Coronary artery (tissue), 2 donors: Measurements from ENCODE around the gene CNNM2.
A peak's percentile ranks its signal among the peaks of the same experiment; 100 is the strongest.

Experiments
- DNase-seq: peaks from one replicate; pipeline ENCODE4 v3.0.0-alpha.2; 2017; ENCODE audit warnings: low spot score
- H3K27ac ChIP-seq, 2 donors: fragments of 200-600 bp; sonication (generic); one replicate each; pipeline ENCODE4 v1.5.1; 2016 to 2019
- H3K4me3 ChIP-seq: fragments of 200-600 bp; sonication (generic); 2 replicates; pipeline ENCODE4 v1.5.1; 2016; ENCODE audit warnings: mild to moderate bottlenecking, moderate library complexity
- TF ChIP-seq, protein P1 (sequence below): fragments of 200-600 bp; sonication (generic); IDR thresholded peaks from one replicate; pipeline ENCODE4 v1.5.1; 2019; ENCODE audit warnings: antibody characterized with exemption

The CNNM2 gene

GRCh38 chr10:103100620-103101019 is 182.5 kb downstream of the CNNM2 start:
- DNase-seq = no peak
- Histone ChIP-seq H3K4me3 (no peak overlapping the region), H3K27ac (peak overlapping the region in 1 of 2 donors; percentile 34)
- TF ChIP-seq, protein P1, sequence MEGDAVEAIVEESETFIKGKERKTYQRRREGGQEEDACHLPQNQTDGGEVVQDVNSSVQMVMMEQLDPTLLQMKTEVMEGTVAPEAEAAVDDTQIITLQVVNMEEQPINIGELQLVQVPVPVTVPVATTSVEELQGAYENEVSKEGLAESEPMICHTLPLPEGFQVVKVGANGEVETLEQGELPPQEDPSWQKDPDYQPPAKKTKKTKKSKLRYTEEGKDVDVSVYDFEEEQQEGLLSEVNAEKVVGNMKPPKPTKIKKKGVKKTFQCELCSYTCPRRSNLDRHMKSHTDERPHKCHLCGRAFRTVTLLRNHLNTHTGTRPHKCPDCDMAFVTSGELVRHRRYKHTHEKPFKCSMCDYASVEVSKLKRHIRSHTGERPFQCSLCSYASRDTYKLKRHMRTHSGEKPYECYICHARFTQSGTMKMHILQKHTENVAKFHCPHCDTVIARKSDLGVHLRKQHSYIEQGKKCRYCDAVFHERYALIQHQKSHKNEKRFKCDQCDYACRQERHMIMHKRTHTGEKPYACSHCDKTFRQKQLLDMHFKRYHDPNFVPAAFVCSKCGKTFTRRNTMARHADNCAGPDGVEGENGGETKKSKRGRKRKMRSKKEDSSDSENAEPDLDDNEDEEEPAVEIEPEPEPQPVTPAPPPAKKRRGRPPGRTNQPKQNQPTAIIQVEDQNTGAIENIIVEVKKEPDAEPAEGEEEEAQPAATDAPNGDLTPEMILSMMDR = no peak

GRCh38 chr10:103102195-103102594 is 184.1 kb downstream of the CNNM2 start:
- TF ChIP-seq, protein P1 = no peak
- DNase-seq = no peak
- peak overlapping the region in 1 of 2 donors; percentile 26 for H3K27ac ChIP-seq
- H3K4me3 ChIP-seq = no peak overlapping the region

DNA sequence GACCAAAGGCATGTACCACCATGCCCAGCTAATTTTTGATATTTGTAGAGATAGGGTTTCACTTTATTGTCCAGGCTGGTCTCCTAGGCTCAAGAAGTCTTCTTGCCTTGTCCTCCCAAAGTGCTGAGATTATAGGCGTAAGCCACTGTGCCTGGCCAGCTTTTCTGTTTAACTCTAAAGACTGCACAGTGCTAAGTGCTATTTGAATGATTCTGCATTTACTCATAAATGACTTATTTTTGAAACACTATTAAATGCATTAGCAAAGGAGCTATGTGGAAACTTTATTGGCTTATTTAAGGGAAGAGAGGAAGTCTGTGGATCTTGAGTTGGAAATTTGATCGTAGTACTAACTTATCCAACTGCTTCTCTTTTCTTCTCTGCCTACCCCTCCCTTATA is 185.9 kb downstream of the CNNM2 start:
- DNase-seq = no peak
- no peak overlapping the region for H3K27ac ChIP-seq
- H3K4me3 ChIP-seq = no peak overlapping the region
- TF ChIP-seq, protein P1 = no peak

- DNase-seq = no peak
- no peak overlapping the region for H3K4me3 ChIP-seq
- TF ChIP-seq, protein P1 = no peak
- H3K27ac ChIP-seq = no peak overlapping the region
Observed at GRCh38 chr10:103104721-103105120, 186.6 kb downstream of the CNNM2 start.

GRCh38 chr10:103105462-103105861 is 187.4 kb downstream of the CNNM2 start:
- TF ChIP-seq, protein P1 = no peak
- Histone ChIP-seq H3K4me3 (no peak overlapping the region), H3K27ac (no peak overlapping the region)
- DNase-seq = no peak

GRCh38 chr10:103106539-103106938 is 188.4 kb downstream of the CNNM2 start:
- H3K4me3 ChIP-seq = no peak overlapping the region
- no peak for DNase-seq
- no peak overlapping the region for H3K27ac ChIP-seq
- TF ChIP-seq, protein P1 = no peak

DNA sequence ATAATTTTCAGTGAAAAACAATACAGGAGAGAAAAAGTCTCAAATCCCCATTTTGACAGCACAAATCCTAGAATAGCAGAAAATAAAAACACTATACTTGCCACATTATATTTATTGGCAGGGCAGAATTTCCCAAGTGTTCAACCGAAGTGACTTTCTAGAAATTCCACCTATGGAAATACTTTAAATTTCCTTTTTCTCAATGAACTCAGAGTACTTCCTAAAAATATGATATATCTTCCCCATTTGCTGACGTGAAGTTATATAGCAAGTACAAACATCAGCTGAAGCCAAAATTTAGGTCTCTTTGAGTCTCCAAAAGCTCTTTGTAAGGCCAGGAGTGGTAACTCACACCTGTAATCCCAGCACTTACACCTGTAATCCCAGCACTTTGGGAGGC is 191.7 kb downstream of the CNNM2 start:
- H3K27ac ChIP-seq = peak overlapping the region; percentile 60 to 77
- no peak for DNase-seq
- H3K4me3 ChIP-seq = no peak overlapping the region
- TF ChIP-seq, protein P1 = no peak
